PC-9 (cell line): ENCODE measurements around the gene PIGO.

Experiments
- CTCF ChIP-seq: fragments of 200-600 bp; sonication (generic); conservative IDR thresholded peaks from 2 replicates; pipeline ENCODE4 v1.6.1; 2017; ENCODE audit warnings: mixed run types, antibody characterized with exemption, mild to moderate bottlenecking, moderate library complexity
- EZH2 ChIP-seq: fragments of 200-600 bp; sonication (generic); IDR thresholded peaks from 2 replicates; pipeline ENCODE4 v1.8.0; 2017; ENCODE audit warnings: antibody characterized with exemption, low read depth

- TF ChIP-seq CTCF (no peak), EZH2 (no peak)
These were observed 40.5 kb upstream of the PIGO start for GRCh38 chr9:35136866-35137265.
